Astrocyte of the cerebellum (primary cell): ENCODE results near the gene PRDM15.

Source experiments
- DNase-seq: peaks from one replicate; pipeline ENCODE4 v3.0.0-alpha.2; 2011; ENCODE audit warnings: low read depth
- H3K4me3 ChIP-seq: 2 replicates; pipeline ENCODE4 v1.5.1; 2011; ENCODE audit warnings: mild to moderate bottlenecking, low read depth, low read length, moderate library complexity
- CTCF ChIP-seq: IDR thresholded peaks from 2 replicates; pipeline ENCODE4 v1.5.1; 2012; ENCODE audit warnings: low read length, low read depth, moderate library complexity, mild to moderate bottlenecking; ENCODE audit errors: missing control alignments
- in situ Hi-C: cut with HindIII; loops from 2 replicates; pipeline ENCODE4 v1.10.0; 2017; ENCODE audit warnings: low sequenced_read_pairs

The PRDM15 gene

GRCh38 chr21:41766883-41767605 is 112.1 kb downstream of the PRDM15 start, which contains the start of gene RIPK4:
Gene RIPK4, minus strand, starts transcription at chr21:41767052. Its CDS starts 11 bp downstream, at chr21:41767041.
- H3K4me3 ChIP-seq = peak within 1 kb of the TSS; percentile 52
- TF ChIP-seq CTCF = no peak
- in situ Hi-C loops = loop anchor here (5.0 kb wide), 2 partner anchors 35 to 95 kb away; no protein-coding TSS in a partner anchor
- no peak for DNase-seq

GRCh38 chr21:41765973-41766882 is 112.9 kb downstream of the PRDM15 start:
- in situ Hi-C loops = loop anchor here (5.0 kb wide), 2 partner anchors 34 to 94 kb away; no protein-coding TSS in a partner anchor
- no peak for DNase-seq
- TF ChIP-seq CTCF = no peak
- peak overlapping the region; percentile 52 for H3K4me3 ChIP-seq

GRCh38 chr21:41765420-41765821 is 113.7 kb downstream of the PRDM15 start:
- in situ Hi-C loops = loop anchor here (5.0 kb wide), 2 partner anchors 33 to 93 kb away; no protein-coding TSS in a partner anchor
- DNase-seq = no peak
- TF ChIP-seq CTCF = no peak
- no peak overlapping the region for H3K4me3 ChIP-seq

DNA sequence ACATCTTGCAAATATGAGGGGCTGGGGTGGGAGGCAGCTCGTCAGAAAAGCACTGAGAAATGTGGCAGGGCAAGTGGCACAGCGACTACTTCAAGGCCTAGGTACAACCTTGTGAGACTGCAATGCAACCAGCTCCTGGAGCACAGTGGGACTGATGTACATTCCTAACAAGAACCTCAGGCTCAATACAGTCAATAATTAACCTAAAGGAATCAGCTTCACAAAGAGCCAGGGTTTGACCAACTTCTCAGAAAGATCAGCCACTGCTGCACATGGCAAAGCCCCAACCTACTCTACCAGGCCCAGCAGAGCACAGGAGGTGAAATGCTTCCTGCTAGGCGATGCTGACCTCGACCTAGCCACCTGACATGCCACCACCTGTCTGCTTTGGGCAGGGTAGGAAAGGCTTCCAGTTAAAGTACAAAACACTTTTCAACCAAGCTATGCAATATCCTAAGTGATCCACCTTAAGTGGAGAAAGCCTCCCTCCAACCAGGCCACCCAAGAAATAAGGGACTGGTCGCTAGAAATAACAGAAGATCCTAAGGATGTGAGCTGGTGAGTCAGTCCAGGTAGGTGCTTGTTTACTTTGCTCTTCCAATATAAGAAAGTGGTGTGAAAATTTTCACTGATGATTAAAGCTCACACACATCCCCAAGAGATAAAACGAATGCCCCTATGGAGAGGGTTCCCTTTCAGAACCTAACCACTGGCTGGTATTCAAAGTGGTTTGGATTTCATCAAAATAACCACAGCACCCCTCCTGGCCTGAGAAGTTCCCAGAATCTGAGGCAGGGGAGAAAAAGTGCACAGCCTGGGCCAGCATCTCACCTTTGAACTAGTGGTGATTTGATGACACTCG is 114.4 kb downstream of the PRDM15 start:
- H3K4me3 ChIP-seq = no peak overlapping the region
- no peak for TF ChIP-seq CTCF
- DNase-seq = no peak
- in situ Hi-C loops = loop anchor here (5.0 kb wide), 2 partner anchors 32 to 92 kb away; no protein-coding TSS in a partner anchor

GRCh38 chr21:41763996-41764395 is 115.1 kb downstream of the PRDM15 start:
- no peak overlapping the region for H3K4me3 ChIP-seq
- DNase-seq = no peak
- in situ Hi-C loops = no loop called here
- TF ChIP-seq CTCF = no peak
